Measurements from ENCODE around the gene WIZ.
"Not testable (repeated sequence)": the region's sequence is repeated elsewhere in the genome, so short reads cannot be mapped to it uniquely, and the experiment has no call there.

The WIZ gene

GRCh38 chr19:15424692-15425272 lies 25.0 kb downstream of the WIZ start:
- no peak for TF ChIP-seq POLR2A (IDR thresholded peaks at IDR 0.05; ENCODE audit: low read depth, low read length)
- FAIRE-seq (no peak), DNase-seq (ENCODE audit: insufficient read length, low spot score) (no peak)

GRCh38 chr19:15424121-15424520 lies 25.6 kb downstream of the WIZ start:
- TF ChIP-seq POLR2A (IDR thresholded peaks at IDR 0.05; ENCODE audit: low read depth, low read length) = no peak
- no peak for DNase-seq (ENCODE audit: insufficient read length, low spot score)
- no peak for FAIRE-seq

GRCh38 chr19:15423130-15423529 lies 26.6 kb downstream of the WIZ start:
- FAIRE-seq (no peak), DNase-seq (ENCODE audit: insufficient read length, low spot score) (no peak)
- no peak for TF ChIP-seq POLR2A (IDR thresholded peaks at IDR 0.05; ENCODE audit: low read depth, low read length)

- TF ChIP-seq POLR2A (IDR thresholded peaks at IDR 0.05; ENCODE audit: low read depth, low read length) = no peak
- no peak for DNase-seq (ENCODE audit: insufficient read length, low spot score)
- no peak for FAIRE-seq
Measured at GRCh38 chr19:15422296-15423075, 27.3 kb downstream of the WIZ start.

- TF ChIP-seq POLR2A (IDR thresholded peaks at IDR 0.05; ENCODE audit: low read depth, low read length) = no peak
- DNase-seq (ENCODE audit: insufficient read length, low spot score) = no peak
- no peak for FAIRE-seq
Measured at GRCh38 chr19:15421721-15422260, 28.0 kb downstream of the WIZ start.

GRCh38 chr19:15421136-15421695 lies 28.5 kb downstream of the WIZ start:
- FAIRE-seq (no peak), DNase-seq (ENCODE audit: insufficient read length, low spot score) (no peak)
- no peak for TF ChIP-seq POLR2A (IDR thresholded peaks at IDR 0.05; ENCODE audit: low read depth, low read length)

GRCh38 chr19:15419413-15420025 lies 30.2 kb downstream of the WIZ start:
- DNase-seq (ENCODE audit: insufficient read length, low spot score) (no peak), FAIRE-seq (no peak)
- no peak for TF ChIP-seq POLR2A (IDR thresholded peaks at IDR 0.05; ENCODE audit: low read depth, low read length)

- DNase-seq (ENCODE audit: insufficient read length, low spot score) (peak; percentile 98), FAIRE-seq (peak; percentile 72)
- TF ChIP-seq POLR2A (IDR thresholded peaks at IDR 0.05; ENCODE audit: low read depth, low read length) = peak; percentile 92
Measured at GRCh38 chr19:15418579-15419412, 31.0 kb downstream of the WIZ start, which contains the start of gene AKAP8L. Gene AKAP8L (minus strand): TSS chr19:15418988. CDS start chr19:15418923, 65 bp downstream.

- DNase-seq (ENCODE audit: insufficient read length, low spot score) = no peak
- TF ChIP-seq POLR2A (IDR thresholded peaks at IDR 0.05; ENCODE audit: low read depth, low read length) = no peak
- FAIRE-seq = no peak
Measured at GRCh38 chr19:15418231-15418578, 31.6 kb downstream of the WIZ start.

- DNase-seq (ENCODE audit: insufficient read length, low spot score) (no peak), FAIRE-seq (no peak)
- no peak for TF ChIP-seq POLR2A (IDR thresholded peaks at IDR 0.05; ENCODE audit: low read depth, low read length)
Measured at GRCh38 chr19:15417699-15418098, 32.1 kb downstream of the WIZ start.

- FAIRE-seq (no peak), DNase-seq (ENCODE audit: insufficient read length, low spot score) (no peak)
- no peak for TF ChIP-seq POLR2A (IDR thresholded peaks at IDR 0.05; ENCODE audit: low read depth, low read length)
Measured at GRCh38 chr19:15412832-15413231, 36.9 kb downstream of the WIZ start.

- DNase-seq (ENCODE audit: insufficient read length, low spot score); FAIRE-seq: not testable (repeated sequence)
Measured at GRCh38 chr19:15411351-15411750, 38.4 kb downstream of the WIZ start.

GRCh38 chr19:15404780-15405211 lies 45.0 kb downstream of the WIZ start:
- DNase-seq (ENCODE audit: insufficient read length, low spot score) (no peak), FAIRE-seq (no peak)
- no peak for TF ChIP-seq POLR2A (IDR thresholded peaks at IDR 0.05; ENCODE audit: low read depth, low read length)
